ENCODE data around the gene APOA5. TPM values are rescaled to one million over a fixed set of nuclear protein-coding genes. Genes with fewer than 3 reads are reported as not detected.

Gene APOA5
- total and polyA plus RNA-seq, 9 donors = 0.35 to 0.43 TPM; not detected in 7

DNA sequence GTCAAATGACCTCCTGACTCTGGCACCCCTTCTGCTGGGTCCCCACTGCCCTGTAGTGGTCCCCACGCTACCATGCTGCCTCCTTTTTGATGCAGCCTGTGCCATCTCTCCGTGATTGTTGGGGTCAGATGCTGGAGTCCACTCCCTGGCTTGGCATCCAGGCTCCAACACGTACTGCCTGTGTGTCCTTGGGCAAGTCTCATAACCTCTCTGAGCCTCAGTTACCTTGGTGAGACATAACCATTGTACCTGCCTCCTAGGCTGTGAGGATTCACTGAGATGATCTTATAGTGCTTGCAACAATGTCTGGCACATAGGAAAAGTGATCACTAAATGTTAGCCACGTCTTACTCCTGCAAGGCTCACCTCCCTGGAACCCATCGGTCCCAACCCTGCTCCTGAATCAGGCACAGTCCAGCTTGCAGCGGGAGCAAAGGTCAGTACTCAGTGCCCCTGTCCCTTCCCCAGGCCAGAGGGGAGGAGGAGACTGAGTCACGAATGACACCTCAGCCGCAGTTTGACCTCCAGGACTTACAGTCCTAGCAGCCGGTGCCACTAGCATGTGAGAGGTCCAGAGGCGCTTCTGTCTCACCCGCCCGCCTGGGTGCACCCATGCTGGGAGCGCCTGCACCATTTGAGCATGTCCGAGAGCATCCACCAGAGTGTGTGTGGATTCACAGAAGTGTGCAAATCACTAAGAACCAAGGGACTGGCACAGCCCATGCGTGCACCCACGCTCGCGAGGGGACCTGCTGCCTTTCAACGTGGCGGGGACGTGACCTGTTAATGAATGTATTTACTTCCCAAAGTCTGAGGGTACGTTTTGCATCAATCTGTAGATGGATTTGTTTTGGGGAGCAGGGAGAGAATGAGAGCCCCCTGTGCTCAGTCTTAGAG, 34.4 kb upstream of the APOA5 start:
- TF ChIP-seq POLR2A (IDR thresholded peaks at IDR 0.05) (no peak), CTCF (IDR thresholded peaks at IDR 0.05) (no peak), EP300 (IDR thresholded peaks at IDR 0.05) (no peak)
- WGBS, 3 donors = 80 to 85% (median 80%) methylated on average over 22 of the region's 22 CpGs
- Histone ChIP-seq H3K27ac (no peak overlapping the region), H3K27me3 (no peaks in the 10 kb centered on the region), H3K9me3 (no peaks in the 10 kb centered on the region), H3K36me3 (no peaks in the 10 kb centered on the region), H3K4me1 (ENCODE audit: insufficient read depth) (peaks cover 6% of the 10 kb centered on the region), H3K4me3 (no peak overlapping the region)
- intact Hi-C loops (cut with DNase I) = no loop called here
- DNase-seq = no peak

DNA sequence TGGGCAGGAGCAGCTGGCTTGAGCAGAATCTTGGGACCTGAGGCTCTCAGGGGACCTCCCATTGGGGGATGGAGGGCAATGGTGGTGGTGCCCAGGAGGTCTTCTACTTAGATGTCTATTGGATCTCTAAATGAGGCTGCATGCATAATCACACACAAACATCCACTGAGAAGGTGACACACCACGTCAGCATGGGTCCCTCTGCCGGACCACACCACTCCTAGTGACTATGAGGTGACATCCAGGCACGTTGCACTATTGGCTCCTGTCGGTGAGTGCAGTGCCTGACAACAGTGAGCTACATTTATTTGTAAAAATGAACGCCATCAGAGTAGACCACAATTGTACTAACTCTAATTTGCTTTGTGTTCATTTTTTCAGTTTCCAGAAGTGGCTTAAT, 33.8 kb upstream of the APOA5 start:
- Histone ChIP-seq H3K4me1 (ENCODE audit: insufficient read depth) (peaks cover 6% of the 10 kb centered on the region), H3K36me3 (no peaks in the 10 kb centered on the region), H3K27ac (no peak overlapping the region), H3K9me3 (no peaks in the 10 kb centered on the region), H3K4me3 (no peak overlapping the region), H3K27me3 (no peaks in the 10 kb centered on the region)
- 72 to 85% (median 81%) methylated on average over 5 of the region's 5 CpGs for WGBS, 3 donors
- no peak for TF ChIP-seq POLR2A (IDR thresholded peaks at IDR 0.05)
- TF ChIP-seq CTCF (IDR thresholded peaks at IDR 0.05) = no peak
- TF ChIP-seq EP300 (IDR thresholded peaks at IDR 0.05) = no peak
- no peak for DNase-seq
- intact Hi-C loops (cut with DNase I) = no loop called here

- Histone ChIP-seq H3K9me3 (no peaks in the 10 kb centered on the region), H3K27me3 (no peaks in the 10 kb centered on the region), H3K4me3 (no peak within 1 kb of the TSS), H3K36me3 (no peaks in the 10 kb centered on the region), H3K4me1 (ENCODE audit: insufficient read depth) (no peaks in the 10 kb centered on the region), H3K27ac (no peak within 1 kb of the TSS)
- TF ChIP-seq CTCF (IDR thresholded peaks at IDR 0.05) = no peak
- TF ChIP-seq POLR2A (IDR thresholded peaks at IDR 0.05) = no peak
- no peak for TF ChIP-seq EP300 (IDR thresholded peaks at IDR 0.05)
- DNase-seq = no peak
- WGBS, 3 donors = 83 to 85% (median 85%) methylated on average over 16 of the region's 16 CpGs
- intact Hi-C loops (cut with DNase I) = no loop called here
These were observed 31.6 kb upstream of the APOA5 start, which contains the start of gene APOA4 for GRCh38 chr11:116823031-116823843. TSS of gene APOA4 (minus strand) at chr11:116823304. CDS start at chr11:116823191, 113 bp downstream.

DNA sequence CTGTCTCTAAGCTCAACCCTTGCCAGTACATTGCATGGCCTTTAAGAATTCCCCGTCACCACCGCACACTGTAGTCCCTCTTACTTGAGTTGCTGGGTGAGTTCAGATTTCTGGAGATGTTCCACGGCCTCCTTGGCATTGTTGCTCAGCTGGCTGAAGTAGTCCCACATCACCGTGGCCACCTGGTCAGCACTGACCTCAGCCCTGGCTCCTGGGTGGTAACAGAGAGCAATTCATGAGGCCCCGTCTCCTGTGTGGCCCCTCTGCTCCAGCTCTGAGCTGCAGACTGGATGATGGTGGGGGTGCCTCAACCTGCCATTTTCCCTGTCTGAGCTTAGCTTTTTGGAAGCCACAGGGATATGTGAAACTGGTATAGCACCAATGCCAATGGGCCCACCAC, 30.9 kb upstream of the APOA5 start:
- WGBS, 3 donors = 73 to 78% (median 74%) methylated on average over 5 of the region's 5 CpGs
- no peaks in the 10 kb centered on the region for H3K9me3 ChIP-seq

More for the DNA sequence above, 30.9 kb upstream of the APOA5 start:
- intact Hi-C loops (cut with DNase I) = no loop called here
- no peak for DNase-seq
- H3K27me3 ChIP-seq = no peaks in the 10 kb centered on the region
- no peak overlapping the region for H3K27ac ChIP-seq
- H3K4me3 ChIP-seq = no peak overlapping the region
- H3K4me1 ChIP-seq (ENCODE audit: insufficient read depth) = no peaks in the 10 kb centered on the region
- no peaks in the 10 kb centered on the region for H3K36me3 ChIP-seq
- no peak for TF ChIP-seq CTCF (IDR thresholded peaks at IDR 0.05)
- no peak for TF ChIP-seq POLR2A (IDR thresholded peaks at IDR 0.05)
- TF ChIP-seq EP300 (IDR thresholded peaks at IDR 0.05) = no peak
